ENCODE measurements around the gene ACTN3. TPM values are rescaled to one million over a fixed set of nuclear protein-coding genes. Genes with fewer than 3 reads are reported as not detected.

The ACTN3 gene
- total and polyA plus RNA-seq, 7 donors: 2.9 to 531 (median 60.2) TPM

DNA sequence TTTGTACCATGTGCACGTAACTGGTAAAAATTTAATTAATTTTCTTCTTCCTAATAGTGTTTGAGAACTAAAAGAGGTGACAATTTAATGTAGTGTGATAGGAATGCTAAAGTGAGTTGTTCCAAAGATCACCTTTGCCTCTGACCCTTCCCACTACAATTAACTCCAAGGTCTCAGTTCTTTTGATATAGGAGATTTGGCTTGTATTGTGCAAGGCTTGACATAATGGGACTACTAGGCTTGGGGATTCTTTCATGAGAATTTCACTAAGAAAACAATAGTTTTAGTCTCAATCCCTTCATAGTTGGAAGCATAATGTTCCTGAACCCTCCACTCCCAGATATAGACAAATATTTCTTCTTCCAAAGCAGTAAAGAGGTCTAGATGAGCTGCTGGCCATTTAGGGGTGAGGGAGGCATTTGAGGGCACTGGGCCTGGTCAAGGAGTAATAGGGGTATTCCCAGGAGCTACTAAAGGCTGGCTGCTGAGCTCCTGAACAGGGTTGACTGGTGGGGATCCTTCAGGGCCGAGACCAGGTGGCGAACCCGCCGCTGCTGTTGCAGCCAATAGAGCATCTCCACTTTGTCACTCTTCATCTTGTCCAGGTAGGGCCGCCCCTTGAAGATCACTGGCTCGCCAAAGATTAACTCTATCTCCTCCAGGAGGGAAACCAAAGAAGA lies 43.4 kb downstream of the ACTN3 start:
- no peak for DNase-seq
- H3K36me3 ChIP-seq (ENCODE audit: insufficient read depth in 1 of 2, low read depth in 1 of 2): no peaks in the 10 kb centered on the region
- H3K27me3 ChIP-seq (ENCODE audit: insufficient read depth in 3 of 3, low read length in 2 of 3): no peaks in the 10 kb centered on the region
- H3K9me3 ChIP-seq: no peaks in the 10 kb centered on the region
- 96 to 99% (median 97%) methylated on average over 7 of the region's 7 CpGs for WGBS, 3 donors
- H3K27ac ChIP-seq: no peak overlapping the region
- TF ChIP-seq, protein P1, sequence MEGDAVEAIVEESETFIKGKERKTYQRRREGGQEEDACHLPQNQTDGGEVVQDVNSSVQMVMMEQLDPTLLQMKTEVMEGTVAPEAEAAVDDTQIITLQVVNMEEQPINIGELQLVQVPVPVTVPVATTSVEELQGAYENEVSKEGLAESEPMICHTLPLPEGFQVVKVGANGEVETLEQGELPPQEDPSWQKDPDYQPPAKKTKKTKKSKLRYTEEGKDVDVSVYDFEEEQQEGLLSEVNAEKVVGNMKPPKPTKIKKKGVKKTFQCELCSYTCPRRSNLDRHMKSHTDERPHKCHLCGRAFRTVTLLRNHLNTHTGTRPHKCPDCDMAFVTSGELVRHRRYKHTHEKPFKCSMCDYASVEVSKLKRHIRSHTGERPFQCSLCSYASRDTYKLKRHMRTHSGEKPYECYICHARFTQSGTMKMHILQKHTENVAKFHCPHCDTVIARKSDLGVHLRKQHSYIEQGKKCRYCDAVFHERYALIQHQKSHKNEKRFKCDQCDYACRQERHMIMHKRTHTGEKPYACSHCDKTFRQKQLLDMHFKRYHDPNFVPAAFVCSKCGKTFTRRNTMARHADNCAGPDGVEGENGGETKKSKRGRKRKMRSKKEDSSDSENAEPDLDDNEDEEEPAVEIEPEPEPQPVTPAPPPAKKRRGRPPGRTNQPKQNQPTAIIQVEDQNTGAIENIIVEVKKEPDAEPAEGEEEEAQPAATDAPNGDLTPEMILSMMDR (IDR thresholded peaks at IDR 0.05): no peak
- intact Hi-C loops (cut with DNase I): loop anchor here (5.0 kb wide), 2 partner anchors 87 to 242 kb away; partner anchors contain the start of gene RBM4B (in 1 of the 2)
- ATAC-seq: no peak
- H3K4me3 ChIP-seq: no peak overlapping the region
- peaks cover 15% of the 10 kb centered on the region for H3K4me1 ChIP-seq

DNA sequence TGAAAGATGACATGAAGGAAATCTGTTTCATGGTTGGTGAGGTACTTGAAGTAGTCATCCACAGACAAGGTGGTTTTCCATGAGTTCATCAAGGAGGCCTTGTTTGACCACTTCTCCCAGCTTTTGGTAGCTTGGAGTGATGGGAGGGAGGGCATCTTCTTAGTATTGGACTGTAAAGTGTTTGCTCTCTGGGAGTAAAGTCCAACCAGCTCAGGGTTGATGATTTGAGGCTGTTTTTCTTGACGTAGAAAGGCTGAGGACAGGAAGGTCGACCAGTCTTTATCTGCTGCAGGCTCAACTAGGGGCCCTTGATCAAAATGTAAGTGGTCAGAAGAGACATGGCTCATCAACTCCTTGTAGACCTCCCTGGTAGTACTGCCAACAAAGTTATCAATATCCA lies 44.5 kb downstream of the ACTN3 start:
- Histone ChIP-seq H3K27ac (no peak overlapping the region), H3K4me3 (no peak overlapping the region), H3K36me3 (ENCODE audit: insufficient read depth in 1 of 2, low read depth in 1 of 2) (no peaks in the 10 kb centered on the region), H3K27me3 (ENCODE audit: insufficient read depth in 3 of 3, low read length in 2 of 3) (no peaks in the 10 kb centered on the region), H3K4me1 (peaks cover 15% of the 10 kb centered on the region), H3K9me3 (no peaks in the 10 kb centered on the region)
- 86 to 95% (median 88%) methylated on average over 2 of the region's 2 CpGs for WGBS, 3 donors
- ATAC-seq: no peak
- DNase-seq: no peak
- TF ChIP-seq, protein P1 (IDR thresholded peaks at IDR 0.05): no peak
- intact Hi-C loops (cut with DNase I): loop anchor here (5.0 kb wide), 2 partner anchors 86 to 241 kb away; partner anchors contain the start of gene RBM4B (in 1 of the 2)

DNA sequence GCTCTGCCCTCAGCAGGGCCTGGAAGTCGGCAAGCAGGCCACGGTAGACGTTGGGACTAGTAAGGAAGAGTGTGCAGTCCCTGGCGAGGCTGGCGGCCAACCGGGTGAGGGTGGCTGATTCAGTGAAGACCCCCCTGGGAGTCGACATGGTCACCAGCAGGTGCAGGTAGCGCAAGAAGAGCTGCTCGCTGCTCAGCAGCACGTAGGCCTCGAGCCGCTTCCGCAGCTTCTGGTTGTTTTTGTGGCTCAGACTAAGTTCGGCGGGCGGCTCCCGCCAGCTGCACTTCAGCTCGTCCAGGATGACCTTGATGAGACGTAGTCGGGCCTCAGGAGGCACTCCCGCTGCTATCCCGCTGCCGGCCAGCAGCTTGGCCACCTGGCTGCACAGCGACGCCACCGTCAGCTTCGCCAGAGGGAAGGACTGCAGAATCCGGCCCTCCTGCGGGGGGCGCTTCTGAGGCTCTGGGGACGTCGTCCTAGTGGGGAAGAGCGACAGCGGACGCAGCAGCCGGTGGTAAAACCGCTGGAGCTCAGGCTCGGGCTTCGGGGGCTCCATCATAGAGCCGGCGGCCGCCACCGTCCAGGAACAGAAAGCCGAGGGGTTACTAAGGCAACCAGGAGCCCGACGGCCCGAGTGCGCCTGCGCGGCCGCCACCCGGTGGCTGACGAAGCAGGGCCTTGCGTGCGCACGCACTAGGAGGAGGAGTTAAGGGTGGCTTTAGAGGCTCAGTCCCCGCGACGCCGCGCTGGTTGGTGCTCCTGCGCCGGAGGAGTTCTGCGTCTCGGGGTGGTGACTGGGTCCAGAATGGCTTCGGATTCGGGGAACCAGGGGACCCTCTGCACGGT lies 46.0 kb downstream of the ACTN3 start, which contains the start of the genes CCDC87 and CCS:
CCDC87 (minus strand) TSS at position 607 of the 846 bp plus-strand sequence; CDS start at position 559, 48 bp downstream.
CCS (plus strand) TSS at position 729 of the 846 bp plus-strand sequence; CDS start at position 806, 77 bp downstream.
- H3K4me1 ChIP-seq: peaks cover 15% of the 10 kb centered on the region
- no peaks in the 10 kb centered on the region for H3K27me3 ChIP-seq (ENCODE audit: insufficient read depth in 3 of 3, low read length in 2 of 3)
- 12 to 13% (median 13%) methylated on average over 67 to 68 of the region's 68 CpGs for WGBS, 3 donors
- TF ChIP-seq, protein P1 (IDR thresholded peaks at IDR 0.05): peak; percentile 66
- no peaks in the 10 kb centered on the region for H3K36me3 ChIP-seq (ENCODE audit: insufficient read depth in 1 of 2, low read depth in 1 of 2)
- DNase-seq (peak; percentile 98 to 99), ATAC-seq (peak; percentile 98 to 99 (median 98))
- H3K27ac ChIP-seq: peak within 1 kb of the TSS; percentile 84
- intact Hi-C loops (cut with DNase I): loop anchor here (5.0 kb wide), 2 partner anchors 85 to 240 kb away; partner anchors contain the start of gene RBM4B (in 1 of the 2)
- H3K4me3 ChIP-seq: peak within 1 kb of the TSS; percentile 92
- H3K9me3 ChIP-seq: no peaks in the 10 kb centered on the region

DNA sequence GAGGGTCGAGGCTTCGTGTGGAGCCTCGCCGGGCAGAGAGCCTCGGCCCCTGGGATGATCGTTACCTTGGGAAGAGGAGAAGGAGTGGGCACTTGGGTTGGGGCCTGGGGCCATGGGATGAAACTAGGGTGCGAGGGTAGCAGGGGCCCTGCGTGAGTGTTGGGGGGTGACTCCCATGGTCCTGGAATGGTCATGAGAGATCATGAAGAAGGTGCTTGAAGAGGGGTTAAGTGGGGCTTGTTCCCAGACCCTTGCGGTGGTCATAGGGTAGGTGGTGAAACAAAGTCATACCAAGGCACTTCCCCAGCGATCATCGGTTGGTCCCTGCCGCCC lies 46.6 kb downstream of the ACTN3 start:
- no peaks in the 10 kb centered on the region for H3K27me3 ChIP-seq (ENCODE audit: insufficient read depth in 3 of 3, low read length in 2 of 3)
- H3K36me3 ChIP-seq (ENCODE audit: insufficient read depth in 1 of 2, low read depth in 1 of 2): no peaks in the 10 kb centered on the region
- peak overlapping the region; percentile 92 for H3K4me3 ChIP-seq
- peaks cover 15% of the 10 kb centered on the region for H3K4me1 ChIP-seq
- no peaks in the 10 kb centered on the region for H3K9me3 ChIP-seq
- H3K27ac ChIP-seq: peak overlapping the region; percentile 84
- DNase-seq: no peak
- TF ChIP-seq, protein P1 (IDR thresholded peaks at IDR 0.05): no peak
- ATAC-seq: peak in 1 of 4 donors; percentile 4
- 7 to 9% (median 7%) methylated on average over 12 of the region's 12 CpGs for WGBS, 3 donors
- intact Hi-C loops (cut with DNase I): loop anchor here (5.0 kb wide), 2 partner anchors 84 to 239 kb away; partner anchors contain the start of gene RBM4B (in 1 of the 2)
